NCI-H146 treated with DMSO at 0.1 percent for 48 hours (cell line): ENCODE measurements around the gene TDP2.
"Not testable (repeated sequence)": the region's sequence is repeated elsewhere in the genome, so short reads cannot be mapped to it uniquely, and the experiment has no call there.

Source experiments
- DNase-seq: peaks from one replicate; lab custom pipeline; 2025; ENCODE audit not compliant: unreplicated experiment; lab: John Stamatoyannopoulos, UW

The TDP2 gene

DNA sequence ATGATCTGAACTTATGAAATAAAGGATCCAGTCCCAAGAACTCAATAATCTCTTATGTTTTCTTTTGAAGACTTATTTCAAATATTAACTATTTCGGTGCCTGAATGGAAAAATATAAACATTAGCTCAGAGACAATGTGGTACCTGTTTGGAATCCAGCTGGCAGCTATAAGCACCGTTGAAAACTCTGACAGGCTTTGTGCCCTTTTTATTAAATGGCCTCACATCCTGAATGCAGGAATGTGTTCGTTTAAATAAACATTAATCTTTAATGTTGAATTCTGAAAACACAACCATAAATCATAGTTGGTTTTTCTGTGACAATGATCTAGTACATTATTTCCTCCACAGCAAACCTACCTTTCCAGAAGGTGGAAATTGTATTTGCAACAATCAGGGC, 16.3 kb downstream of the TDP2 start:
- DNase-seq, result no peak

DNA sequence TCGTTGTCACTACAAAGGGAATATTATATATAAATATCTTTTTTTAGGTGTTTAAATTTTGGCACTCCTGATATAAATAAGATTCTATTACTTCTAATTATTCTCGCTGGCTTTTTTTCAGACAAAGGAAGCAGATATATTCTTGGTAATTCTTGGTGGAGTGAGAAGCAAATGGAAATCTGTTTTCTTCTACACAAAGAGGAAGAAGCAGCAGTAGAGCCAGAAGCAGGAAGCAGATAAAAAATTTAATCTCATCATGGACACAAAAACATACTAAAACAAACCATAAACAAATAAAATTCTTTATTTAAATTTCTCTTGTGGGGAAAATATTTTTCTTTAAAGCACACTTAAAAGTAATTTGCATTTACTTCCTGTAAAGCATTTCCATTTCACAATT, 17.0 kb downstream of the TDP2 start:
- DNase-seq, result no peak

DNA sequence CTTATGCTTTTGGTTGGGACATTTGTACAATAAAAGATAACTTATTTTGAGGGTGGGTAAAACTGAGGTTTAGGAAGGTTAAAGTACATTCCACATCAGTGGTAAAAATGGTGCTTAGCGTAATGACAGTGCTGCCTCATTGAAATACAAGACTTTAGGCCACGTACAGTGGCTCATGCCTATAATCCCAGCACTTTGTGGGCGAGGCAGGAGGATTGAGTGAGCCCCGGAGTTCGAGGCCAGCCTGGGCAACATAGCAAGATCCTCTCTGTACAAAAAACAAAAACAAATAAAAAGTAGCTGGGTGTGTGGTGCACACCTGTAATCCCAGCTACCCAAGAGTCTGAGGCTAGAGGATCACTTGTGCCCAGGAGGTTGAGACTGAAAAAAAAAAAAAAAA, 18.4 kb downstream of the TDP2 start:
- no peak for DNase-seq

DNA sequence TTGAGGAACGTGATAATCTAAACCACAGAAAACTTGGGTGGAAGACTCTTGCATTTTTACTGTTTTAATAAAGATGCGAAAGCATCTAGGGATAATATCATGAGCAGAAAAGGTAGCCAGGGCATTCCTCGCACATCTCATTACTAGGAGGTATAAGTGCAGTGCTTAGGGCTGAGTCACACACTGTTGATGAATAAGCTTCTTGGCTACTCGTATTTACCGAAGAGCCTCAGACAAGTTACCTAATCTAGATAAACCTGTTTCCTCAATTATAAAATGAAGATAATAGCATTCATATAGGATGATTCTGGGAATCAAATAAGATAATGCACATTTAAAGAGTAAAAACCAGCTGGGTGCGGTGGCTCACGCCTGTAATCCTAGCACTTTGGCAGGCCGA, 19.9 kb downstream of the TDP2 start:
- DNase-seq, result no peak

DNA sequence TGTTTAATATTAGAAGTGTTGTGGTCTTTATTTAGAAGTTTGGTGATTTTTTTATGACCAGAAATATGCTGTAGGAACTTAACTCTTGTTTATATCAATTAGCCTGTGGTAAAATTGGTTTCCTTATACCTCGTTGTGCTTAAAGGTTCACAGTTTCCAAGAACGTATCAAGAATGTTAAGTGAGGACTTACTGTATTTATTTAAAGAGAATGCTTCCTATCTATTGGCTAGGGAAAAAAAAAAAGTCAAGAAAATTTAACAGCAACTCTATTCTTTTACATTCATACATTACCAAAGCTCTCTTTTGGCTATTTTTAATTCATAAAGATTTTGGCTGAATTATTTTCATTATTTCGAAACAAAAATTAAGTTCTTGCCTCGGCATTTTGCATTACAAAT, 22.3 kb downstream of the TDP2 start:
- DNase-seq, result no peak

DNA sequence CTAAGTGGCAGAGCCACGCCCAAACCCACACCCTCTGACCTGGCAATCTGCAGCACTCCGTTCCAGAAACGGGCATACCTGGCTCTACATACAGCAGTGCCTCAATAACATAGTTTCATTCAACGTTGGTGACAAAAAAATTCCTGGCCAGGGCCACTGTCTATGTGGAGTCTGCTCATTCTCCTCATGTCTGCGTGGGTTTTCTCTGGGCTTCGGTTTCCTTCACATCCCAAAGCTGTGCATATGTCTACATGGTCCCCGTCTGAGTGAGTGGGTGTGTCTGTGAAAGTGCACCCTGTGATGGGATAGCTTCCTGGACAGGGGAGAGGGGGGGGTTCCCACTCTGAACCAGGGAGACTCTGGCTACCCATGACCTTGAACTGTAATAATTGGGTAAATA, 22.8 kb downstream of the TDP2 start:
- DNase-seq, result no peak

DNA sequence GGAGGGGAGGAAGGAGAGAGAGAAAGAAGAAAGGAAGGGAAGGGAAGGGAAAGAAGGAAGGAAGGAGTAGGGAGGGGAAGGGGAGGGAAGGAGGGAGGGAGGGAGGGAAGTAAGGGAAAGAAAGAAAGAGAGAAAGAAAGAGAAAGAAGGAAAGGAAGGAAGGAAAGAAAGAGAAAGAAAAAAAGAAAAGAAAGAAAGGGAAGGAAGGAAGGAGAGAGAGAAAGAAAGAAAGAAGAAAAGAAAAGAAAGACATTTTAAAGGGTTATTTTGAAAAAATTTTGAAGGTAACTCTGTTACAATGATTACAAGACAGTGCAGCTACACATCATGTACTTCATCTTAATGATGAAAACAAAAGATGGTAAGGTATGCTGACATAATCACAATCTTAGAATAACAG, 24.6 kb downstream of the TDP2 start:
- DNase-seq, result no peak

DNA sequence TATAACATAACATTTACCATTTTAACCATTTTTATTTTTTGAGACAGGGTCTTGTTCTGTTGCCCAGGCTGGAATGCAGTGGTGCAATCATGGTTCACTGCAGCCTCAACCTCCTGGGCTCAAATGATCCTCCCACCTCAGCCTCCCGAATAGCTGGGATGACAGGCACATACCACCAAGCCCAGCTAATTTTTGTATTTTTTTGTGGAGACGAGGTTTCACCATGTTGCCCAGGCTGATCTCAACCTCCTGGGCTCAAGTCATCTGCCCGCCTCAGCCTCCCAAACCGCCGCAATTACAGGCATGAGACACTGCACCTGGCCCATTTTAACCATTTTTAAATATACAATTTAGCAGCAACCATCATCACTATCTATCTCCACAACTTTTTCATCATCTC, 26.1 kb downstream of the TDP2 start:
- DNase-seq, result not testable (repeated sequence)

DNA sequence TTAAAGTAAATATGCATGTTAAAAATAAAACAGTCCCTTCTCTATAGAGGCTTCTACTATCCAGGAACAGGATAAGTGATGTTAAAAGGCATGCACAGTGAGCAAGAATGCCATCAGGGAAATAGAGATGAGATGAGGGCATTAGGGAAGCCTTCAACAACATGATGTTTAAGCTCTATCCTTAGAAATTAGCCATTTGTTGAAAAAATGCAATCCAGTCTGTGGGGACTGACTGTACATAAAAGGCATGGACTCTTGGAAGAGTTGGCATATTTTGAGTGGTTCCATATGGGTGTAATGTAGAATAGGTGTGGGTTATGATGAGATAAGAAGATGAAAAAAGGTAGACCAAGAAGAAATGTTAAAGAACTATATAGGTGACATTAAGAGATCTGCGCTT, 26.5 kb downstream of the TDP2 start:
- DNase-seq, result no peak

DNA sequence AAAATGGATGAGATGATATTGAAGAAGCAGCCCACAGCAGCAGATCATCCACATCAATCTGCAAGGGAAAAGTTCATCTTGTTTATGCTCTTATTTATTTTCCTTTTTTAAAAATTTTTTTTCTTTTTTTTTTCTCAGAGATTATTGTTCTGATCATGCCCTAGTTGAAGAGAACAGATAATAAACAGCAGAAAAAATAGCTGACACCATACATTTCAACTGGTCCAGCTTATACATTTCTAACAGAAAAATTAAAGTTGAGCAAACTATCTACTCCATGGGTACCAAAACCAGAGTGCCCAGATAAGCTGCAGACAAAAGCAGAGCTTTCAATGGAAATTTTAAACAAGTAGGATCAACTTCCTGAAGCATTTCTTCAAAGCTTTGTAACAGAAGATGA, 30.0 kb downstream of the TDP2 start:
- DNase-seq, result no peak

DNA sequence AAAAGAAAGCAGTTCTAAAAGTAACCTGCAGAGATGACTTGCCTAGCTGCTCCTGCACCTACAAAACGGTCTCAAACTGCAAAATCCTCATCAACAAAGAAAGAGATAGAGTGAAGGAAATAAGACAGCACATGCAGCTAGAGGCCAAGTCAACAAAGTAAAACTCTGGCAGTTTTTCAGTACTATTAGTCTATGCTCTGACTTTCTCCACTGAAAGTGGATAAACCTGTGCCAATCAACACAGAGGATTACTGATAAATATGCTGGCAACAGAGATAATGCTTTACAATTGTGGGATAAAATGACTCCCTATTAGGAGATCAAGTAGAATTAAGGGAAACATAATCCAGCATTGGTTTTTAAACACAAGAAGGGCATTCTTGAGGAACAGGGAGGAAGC, 34.1 kb downstream of the TDP2 start:
- DNase-seq, result no peak

DNA sequence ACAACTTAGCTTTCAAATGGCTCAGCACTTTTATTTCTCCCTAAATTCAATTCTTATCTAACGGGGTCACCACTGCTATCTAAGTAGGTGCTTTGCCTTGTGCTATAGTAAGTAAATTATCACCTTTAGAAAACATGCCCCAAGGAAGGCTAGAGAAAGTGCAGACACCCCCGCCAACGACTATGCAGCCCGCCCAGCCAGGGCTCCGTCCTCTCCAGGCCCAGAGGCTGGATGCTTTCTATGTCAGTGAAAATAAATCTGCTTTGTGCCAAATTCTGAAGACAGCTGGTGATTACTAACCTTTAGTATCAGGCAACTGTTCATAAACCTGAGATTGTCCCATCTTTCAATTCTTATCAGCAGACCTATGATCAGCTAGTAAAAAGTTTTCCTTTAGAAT, 35.0 kb downstream of the TDP2 start:
- no peak for DNase-seq

DNA sequence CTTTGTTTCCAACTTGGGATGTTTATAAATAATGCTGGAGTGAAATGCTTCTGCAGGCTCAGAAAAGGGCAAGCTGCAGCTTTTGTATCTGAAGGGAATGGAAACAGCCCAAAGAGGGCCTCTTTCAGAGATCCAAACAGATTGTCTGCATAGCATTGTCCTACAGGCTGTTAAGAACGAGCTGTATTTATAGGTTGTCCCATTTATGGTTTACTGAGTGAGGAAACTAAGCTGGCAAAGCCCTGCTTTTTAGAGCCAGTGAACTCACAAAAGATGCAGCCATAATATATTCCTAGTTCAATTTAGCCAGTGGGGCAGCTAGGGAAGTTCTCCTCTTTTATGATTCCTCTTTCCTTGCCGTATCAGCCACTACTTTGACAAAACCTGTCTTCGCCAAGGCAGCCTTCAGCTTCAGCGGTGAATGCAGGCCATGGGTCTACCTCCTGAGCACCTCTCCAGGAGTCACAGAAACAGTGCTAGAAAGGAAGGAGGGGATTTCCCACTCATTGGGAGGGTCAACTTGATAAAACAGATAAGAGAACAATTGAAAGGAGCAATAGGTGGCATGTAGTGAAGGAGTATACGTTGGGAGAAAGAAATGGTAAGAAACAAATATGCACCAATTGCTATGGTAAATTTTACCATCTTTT, 35.7 kb downstream of the TDP2 start:
- no peak for DNase-seq

DNA sequence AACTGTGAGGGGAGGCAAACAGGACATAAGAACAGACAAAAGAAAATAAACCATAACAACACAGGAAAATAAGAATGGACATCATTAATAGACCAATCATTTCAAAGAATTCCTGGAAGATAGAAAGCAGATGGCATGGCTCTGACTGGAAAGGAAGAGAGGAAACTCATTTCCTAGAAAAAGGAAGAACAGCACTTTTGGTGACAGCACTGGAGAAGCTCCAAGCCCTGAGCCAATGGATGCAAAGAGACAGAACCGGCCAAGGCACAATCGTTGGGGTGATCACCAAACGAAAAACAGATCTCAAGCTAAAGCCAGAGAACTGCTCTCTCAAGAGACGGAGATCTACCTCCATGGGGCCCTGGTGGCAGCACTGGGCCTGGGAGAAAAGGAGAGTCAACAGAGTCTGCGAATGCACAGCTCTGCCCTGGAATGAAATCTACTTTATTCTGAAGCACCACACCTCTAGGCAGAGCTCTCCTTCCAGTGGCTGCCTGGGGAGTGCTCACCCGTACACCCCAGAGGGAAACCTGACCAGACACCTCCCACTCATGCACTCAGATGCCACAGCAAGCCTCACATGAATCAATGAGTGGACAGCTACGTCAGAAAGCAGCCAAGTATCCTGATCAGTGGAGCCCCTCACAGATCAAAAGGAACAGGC, 44.9 kb downstream of the TDP2 start:
- DNase-seq, result no peak

DNA sequence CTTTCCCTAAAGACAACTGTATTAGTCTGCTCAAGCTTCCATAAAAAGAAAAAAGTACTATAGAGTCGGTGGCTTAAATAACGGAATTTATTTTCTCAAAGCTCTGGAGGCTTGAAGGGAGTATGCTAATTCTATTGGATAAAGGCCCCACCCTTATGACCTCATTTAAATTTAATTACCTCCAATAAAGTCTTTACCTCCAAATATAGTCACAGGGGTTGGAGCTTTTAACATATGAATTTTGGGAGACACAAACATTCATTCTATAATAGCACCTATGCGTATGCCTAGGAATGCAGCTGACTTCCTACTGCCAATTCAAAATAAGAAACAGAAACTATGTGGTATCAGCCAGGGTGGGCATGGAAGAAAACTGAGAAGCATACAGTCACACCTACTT, 46.1 kb downstream of the TDP2 start:
- DNase-seq, result no peak

DNA sequence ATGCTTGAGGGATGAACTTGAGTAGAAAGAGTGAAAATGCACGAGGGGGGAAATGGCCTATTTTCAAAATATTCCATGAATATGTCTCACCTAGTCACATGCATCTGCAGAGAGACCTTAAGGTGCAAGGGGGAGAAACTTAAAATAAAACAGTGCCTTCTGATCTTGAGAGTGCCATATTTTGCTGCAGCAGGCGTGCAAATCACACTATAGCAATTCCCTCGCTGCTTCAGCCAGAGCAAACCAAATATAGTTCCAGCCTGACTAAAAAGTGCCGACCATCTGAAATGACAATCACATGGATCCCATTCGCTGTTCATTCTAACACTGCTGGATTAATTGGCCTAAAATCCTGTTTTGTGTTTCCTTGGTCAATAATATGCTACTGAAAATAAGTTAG, 47.0 kb downstream of the TDP2 start:
- DNase-seq, result no peak

DNA sequence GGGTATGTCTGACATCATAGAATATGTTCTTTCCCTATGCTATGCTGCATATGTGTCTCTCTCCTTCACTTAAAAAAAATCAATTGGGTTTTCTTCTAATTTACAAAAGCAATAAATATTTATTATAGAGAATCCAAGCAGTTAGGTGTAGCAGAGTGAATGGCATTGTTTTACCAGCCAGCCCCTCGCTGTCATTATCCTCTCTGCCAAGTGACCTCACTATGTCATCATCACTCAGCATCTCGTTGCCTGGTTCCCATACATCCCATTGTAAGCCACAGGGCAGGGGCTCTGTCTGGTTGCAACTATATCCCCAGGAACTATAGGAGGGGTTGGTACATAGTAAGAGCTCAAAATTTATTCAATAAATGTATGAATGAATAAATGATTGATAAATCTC, 52.1 kb downstream of the TDP2 start:
- peak; percentile 17 for DNase-seq

DNA sequence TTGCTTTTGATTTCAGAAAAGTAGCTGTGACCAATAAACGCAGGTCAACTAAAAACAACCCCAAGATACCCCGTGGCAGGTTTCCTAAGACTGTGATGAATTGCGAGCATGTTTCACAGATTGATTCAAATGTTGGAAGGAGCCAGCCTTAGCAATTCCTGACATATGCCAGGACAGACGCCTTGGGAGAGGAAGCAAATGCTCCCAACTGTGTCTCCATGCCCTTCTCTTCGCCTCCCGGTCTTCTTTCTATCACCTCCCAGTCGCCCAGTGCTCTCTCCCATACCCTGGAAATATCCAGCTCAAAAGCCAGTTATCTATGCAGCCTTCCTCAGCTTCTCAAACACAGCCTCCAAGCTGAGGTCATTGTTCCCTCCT, 52.7 kb downstream of the TDP2 start:
- DNase-seq, result no peak

DNA sequence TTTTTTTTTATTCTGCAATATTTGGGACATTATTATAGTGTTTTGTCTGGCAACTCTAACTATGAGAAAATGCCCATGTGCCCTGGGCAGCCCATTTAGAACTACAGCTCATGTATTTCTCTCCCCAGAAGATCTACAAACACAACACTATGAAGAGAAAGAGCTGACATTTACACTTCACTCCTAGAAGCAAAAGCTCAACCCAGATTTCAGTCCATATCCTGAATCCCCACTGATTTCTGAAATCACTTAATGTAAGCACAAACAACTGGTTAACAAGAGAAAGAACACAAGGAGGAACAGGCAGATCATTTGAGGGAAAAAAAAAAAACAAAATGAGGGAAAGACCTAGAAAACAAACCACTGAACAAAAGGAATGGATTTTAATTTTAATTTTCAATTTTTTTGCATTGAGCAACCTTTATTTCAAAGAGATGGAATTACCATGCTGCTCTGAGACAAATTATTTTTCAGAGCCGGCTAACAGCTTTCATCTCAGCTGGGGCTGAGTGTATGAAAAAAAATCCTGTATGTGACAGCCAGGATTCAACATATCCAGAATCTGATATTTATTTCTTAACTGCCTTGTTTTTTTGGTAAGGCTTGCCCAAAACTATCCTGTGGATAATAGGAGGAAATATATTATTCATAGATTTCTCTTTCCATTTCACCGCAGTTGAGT, 53.2 kb downstream of the TDP2 start:
- DNase-seq, result no peak

DNA sequence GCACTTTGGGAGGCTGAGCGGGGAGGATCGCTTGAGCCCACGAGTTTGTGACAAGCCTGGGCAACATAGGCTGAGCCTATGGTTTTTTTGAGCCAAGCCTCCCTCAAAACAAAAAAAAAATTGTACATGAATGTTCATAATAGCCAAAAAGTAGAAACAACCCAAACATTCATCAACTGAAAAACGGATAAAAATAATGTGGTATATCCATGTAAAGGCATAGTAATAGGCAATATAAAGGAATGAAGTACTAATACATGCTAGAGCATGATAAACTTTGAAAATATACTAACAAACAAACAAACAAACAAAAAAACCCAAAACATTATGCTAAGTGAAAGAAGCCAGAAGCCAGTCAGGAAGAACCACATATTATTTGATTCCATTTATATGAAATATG, 56.0 kb downstream of the TDP2 start:
- DNase-seq, result no peak

DNA sequence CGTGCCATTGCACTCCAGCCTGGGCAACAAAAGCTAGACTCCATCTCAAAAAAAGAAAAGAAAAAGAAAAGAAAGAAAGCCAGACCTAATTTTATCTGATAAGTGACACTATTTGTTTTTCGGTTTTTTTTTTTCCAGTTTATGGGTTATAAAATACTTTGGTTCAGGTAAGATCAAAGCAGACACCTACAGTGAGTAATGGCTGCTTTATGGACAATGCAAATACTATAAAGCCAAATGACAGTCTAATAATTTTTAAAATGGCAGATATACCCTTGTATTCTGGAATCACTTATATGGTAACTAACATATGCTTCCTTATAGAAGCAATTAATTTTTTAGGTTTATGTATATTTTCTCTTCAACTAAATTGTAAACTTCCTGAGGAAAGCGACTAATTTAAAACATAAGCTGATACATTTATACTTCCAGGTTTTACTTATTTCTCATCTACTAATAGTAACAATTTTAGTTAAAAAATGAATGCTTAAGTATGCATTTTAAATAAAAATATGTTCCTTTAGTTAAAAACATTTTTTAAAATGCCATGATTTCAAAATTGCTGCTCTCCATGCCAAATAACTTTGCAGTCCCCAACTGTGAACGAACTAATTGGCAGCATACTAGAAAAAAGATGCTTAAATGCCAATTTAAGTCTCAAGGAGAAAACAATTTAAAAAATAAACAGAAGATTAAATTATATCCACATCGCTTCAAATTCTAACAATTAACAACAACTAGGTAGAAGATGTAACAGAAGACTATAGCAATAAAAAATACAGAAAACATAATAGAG, 59.2 kb downstream of the TDP2 start:
- no peak for DNase-seq
